DOHH2 (cell line): ENCODE results near the gene CHSY1.

Experiments
- CTCF ChIP-seq: fragments of 200-600 bp; sonication (generic); IDR thresholded peaks from one replicate; pipeline ENCODE4 v1.5.1; 2014; ENCODE audit warnings: antibody characterized with exemption, mild to moderate bottlenecking, low read depth, low read length; ENCODE audit not compliant: poor library complexity, severe bottlenecking
- EZH2phosphoT487 ChIP-seq: fragments of 200-600 bp; sonication (generic); IDR thresholded peaks from 2 replicates; pipeline ENCODE4 v1.6.1; 2017; ENCODE audit warnings: borderline replicate concordance, mild to moderate bottlenecking, antibody characterized with exemption, low read length, moderate library complexity, mixed read lengths

- no peak for TF ChIP-seq CTCF
- TF ChIP-seq EZH2phosphoT487, result no peak
These were observed 111.2 kb downstream of the CHSY1 start for GRCh38 chr15:101140697-101141065.
